B cell (primary cell): ENCODE measurements around the gene RPH3AL. TPM values are rescaled to one million over a fixed set of nuclear protein-coding genes. Genes with fewer than 3 reads are reported as not detected.

Experiments used
- ATAC-seq: fragments of 200-7000 bp; cut with Tn5 transposase; one replicate; pipeline ENCODE4 v1.10.0; 2021; ENCODE audit warnings: low read depth, mild to moderate bottlenecking, moderate number of reproducible peaks, moderate library complexity
- CTCF ChIA-PET: fragments of 350-600 bp; sonication (Branson Sonifier 250); formaldehyde crosslinking; loops from one replicate; lab custom pipeline; 2021; ENCODE audit warnings: antibody characterized with exemption, inconsistent platforms; lab: Charles Lee
- POLR2A ChIA-PET: fragments of 350-600 bp; sonication (Branson Sonifier 250); formaldehyde crosslinking; loops from one replicate; lab custom pipeline; 2021; ENCODE audit warnings: antibody characterized with exemption; lab: Charles Lee
- DNase-seq: peaks from one replicate; pipeline ENCODE4 v3.0.0; 2013
- H2AFZ ChIP-seq: 2 replicates; pipeline ENCODE4 v1.6.1; 2012; ENCODE audit warnings: mild to moderate bottlenecking, low read depth, low read length; ENCODE audit not compliant: insufficient read depth, poor library complexity, severe bottlenecking
- H3K27ac ChIP-seq, 2 donors: 1 replicate in 1 of 2; 2 replicates in 1 of 2; pipeline ENCODE4 v1.5.1; 2012 to 2013; ENCODE audit warnings: low read length in 2 of 2, mild to moderate bottlenecking in 2 of 2, moderate library complexity in 1 of 2
- H3K27me3 ChIP-seq, 4 experiments: fragments of 200-600 bp in 1 of 4; sonication (generic) in 1 of 4; replicated peaks in 1 of 4; 1 replicate in 2 of 4; 2 replicates in 2 of 4; pipeline versions ENCODE4 v1.6.1 to v1.7.0; 2013 to 2016; ENCODE audit warnings: low read length in 3 of 4, mild to moderate bottlenecking in 2 of 4, mixed read lengths in 1 of 4, moderate library complexity in 1 of 4; ENCODE audit not compliant: insufficient read depth in 4 of 4, control insufficient read depth in 3 of 4; ENCODE audit errors: control extremely low read depth in 1 of 4
- H3K36me3 ChIP-seq, 2 experiments: replicated peaks in 1 of 2; 1 replicate in 1 of 2; 2 replicates in 1 of 2; pipeline versions ENCODE4 v1.6.1 to v1.7.1; 2013; ENCODE audit warnings: low read length in 1 of 2; ENCODE audit not compliant: insufficient read depth in 2 of 2, control insufficient read depth in 1 of 2; ENCODE audit errors: control extremely low read depth in 1 of 2, extremely low read depth in 1 of 2
- H3K4me1 ChIP-seq, 2 donors: fragments of 200-600 bp in 1 of 2; sonication (generic) in 1 of 2; 1 replicate in 1 of 2; 2 replicates in 1 of 2; pipeline versions ENCODE4 v1.5.1 to v1.6.1; 2013 to 2017; ENCODE audit warnings: low read length in 2 of 2; ENCODE audit not compliant: control insufficient read depth in 2 of 2, insufficient read depth in 2 of 2
- H3K4me2 ChIP-seq: replicated peaks from 2 replicates; pipeline ENCODE3; 2012; ENCODE audit warnings: mild to moderate bottlenecking, low read depth, low read length; ENCODE audit not compliant: poor library complexity, severe bottlenecking
- H3K4me3 ChIP-seq, 5 experiments: fragments of 200-600 bp in 1 of 5; sonication (generic) in 1 of 5; 1 replicate in 3 of 5; 2 replicates in 2 of 5; pipeline versions ENCODE4 v1.5.1 to v1.7.0; 2011 to 2016; ENCODE audit warnings: low read length in 4 of 5, mild to moderate bottlenecking in 4 of 5, low read depth in 2 of 5, control low read depth in 1 of 5, moderate library complexity in 1 of 5; ENCODE audit not compliant: insufficient read depth in 1 of 5; ENCODE audit errors: control extremely low read depth in 1 of 5, extremely low read depth in 1 of 5
- H3K79me2 ChIP-seq: fragments of 200-600 bp; sonication (generic); one replicate; pipeline ENCODE4 v1.6.0; 2016; ENCODE audit warnings: low read length; ENCODE audit not compliant: control insufficient read depth, insufficient read depth
- H3K9ac ChIP-seq: fragments of 200-600 bp; sonication (generic); 2 replicates; pipeline ENCODE4 v1.6.1; 2017; ENCODE audit warnings: mild to moderate bottlenecking, low read length, moderate library complexity
- H3K9me3 ChIP-seq, 3 donors: one replicate each; pipeline versions ENCODE4 v1.6.1 to v1.7.1; 2013; ENCODE audit warnings: low read length in 2 of 3; ENCODE audit not compliant: control insufficient read depth in 2 of 3, insufficient read depth in 1 of 3; ENCODE audit errors: control extremely low read depth in 1 of 3
- H4K20me1 ChIP-seq: 2 replicates; pipeline ENCODE4 v1.6.0; 2012; ENCODE audit warnings: mild to moderate bottlenecking, low read length; ENCODE audit not compliant: insufficient read depth, control insufficient read depth, poor library complexity, severe bottlenecking
- H3K27ac Mint-ChIP-seq: one replicate; pipeline ENCODE4 v1.8.0; 2021; ENCODE audit warnings: mixed read lengths
- H3K27me3 Mint-ChIP-seq: one replicate; pipeline ENCODE4 v1.8.0; 2021; ENCODE audit warnings: mixed read lengths
- H3K4me1 Mint-ChIP-seq: one replicate; pipeline ENCODE4 v1.8.0; 2021; ENCODE audit warnings: mixed read lengths
- H3K4me3 Mint-ChIP-seq: one replicate; pipeline ENCODE4 v1.8.0; 2021; ENCODE audit warnings: mixed read lengths
- H3K9me3 Mint-ChIP-seq: one replicate; pipeline ENCODE4 v1.8.0; 2022; ENCODE audit warnings: mixed read lengths; ENCODE audit not compliant: insufficient read depth
- EZH2 ChIP-seq: IDR thresholded peaks from 2 replicates; pipeline ENCODE4 v1.6.1; 2012; ENCODE audit warnings: borderline replicate concordance, low read depth, mild to moderate bottlenecking, moderate library complexity, low read length; ENCODE audit not compliant: insufficient read depth, poor library complexity, severe bottlenecking
- WGBS: methylation state at CpG from one replicate; pipeline ENCODE4 v1.1.5; 2013; ENCODE audit warnings: missing lambda C conversion rate; ENCODE audit not compliant: insufficient coverage; 5-methylcytosine and 5-hydroxymethylcytosine counted together
- intact Hi-C: fragments of 100-400 bp; cut with micrococcal nuclease; formaldehyde crosslinking; loops from one replicate; pipeline ENCODE4 v1.10.0; 2022
- polyA plus RNA-seq: library from polyadenylated mRNA; depleted of rRNA; stranded (reverse); fragments of >200 nt; gene quantifications from 2 replicates; pipeline ENCODE4 v1.2.3, GENCODE V29; 2012
- total RNA-seq, 2 donors: library from RNA; stranded (reverse); fragments of 120-200 nt in 1 of 2; gene quantifications; 1 replicate in 1 of 2; 2 replicates in 1 of 2; pipeline versions ENCODE4 v1.2.3 to v1.2.4, GENCODE V29; 2013 to 2022
- TF ChIP-seq, protein P1 (sequence below): fragments of 200-600 bp; IDR thresholded peaks from one replicate; pipeline ENCODE4 v1.8.0; 2022; ENCODE audit warnings: antibody characterized with exemption, mild to moderate bottlenecking

RPH3AL gene
- total and polyA plus RNA-seq, 2 donors (not counting 1 experiment from before 2014, with no cell fraction given) = 10.8 to 13.3 TPM

DNA sequence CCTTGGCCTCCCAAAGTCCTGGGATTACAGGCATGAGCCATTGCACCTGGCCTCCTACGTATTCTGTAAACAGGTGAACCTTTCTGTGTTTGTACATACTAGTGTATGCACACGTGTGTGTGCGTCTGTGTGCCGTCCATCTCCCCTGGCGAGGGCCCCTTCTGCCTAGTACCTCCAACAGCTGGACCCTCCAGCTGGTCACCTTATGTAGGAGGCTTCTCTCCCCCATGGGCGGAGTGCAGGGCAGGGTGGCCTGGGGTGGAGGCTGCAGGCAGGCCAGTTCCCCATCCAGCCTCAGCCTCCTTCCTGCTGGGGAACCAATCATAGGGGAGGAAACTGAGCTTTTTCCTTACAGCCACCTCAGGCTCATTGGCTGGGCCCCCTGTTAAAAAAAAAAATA lies 146.8 kb downstream of the RPH3AL start:
- Histone ChIP-seq H3K27ac (no peak overlapping the region), H4K20me1 (no peaks in the 10 kb centered on the region), H3K27me3 (peaks cover 0 to 4% (median 0%) of the 10 kb centered on the region in 4 experiments), H3K4me3 (no peak overlapping the region), H3K4me2 (no peak overlapping the region), H2AFZ (no peak overlapping the region), H3K9ac (no peak overlapping the region), H3K4me1 (no peaks in the 10 kb centered on the region), H3K36me3 (no peaks in the 10 kb centered on the region), H3K9me3 (peaks cover 0 to 26% (median 0%) of the 10 kb centered on the region in 3 donors), H3K79me2 (no peaks in the 10 kb centered on the region)
- intact Hi-C loops = no loop called here
- Mint-ChIP-seq H3K4me3 (no peak overlapping the region), H3K27me3 (peaks cover 4% of the 10 kb centered on the region), H3K27ac (no peak overlapping the region), H3K4me1 (no peaks in the 10 kb centered on the region), H3K9me3 (peaks cover 7% of the 10 kb centered on the region)
- no peak for TF ChIP-seq EZH2
- TF ChIP-seq, protein P1, sequence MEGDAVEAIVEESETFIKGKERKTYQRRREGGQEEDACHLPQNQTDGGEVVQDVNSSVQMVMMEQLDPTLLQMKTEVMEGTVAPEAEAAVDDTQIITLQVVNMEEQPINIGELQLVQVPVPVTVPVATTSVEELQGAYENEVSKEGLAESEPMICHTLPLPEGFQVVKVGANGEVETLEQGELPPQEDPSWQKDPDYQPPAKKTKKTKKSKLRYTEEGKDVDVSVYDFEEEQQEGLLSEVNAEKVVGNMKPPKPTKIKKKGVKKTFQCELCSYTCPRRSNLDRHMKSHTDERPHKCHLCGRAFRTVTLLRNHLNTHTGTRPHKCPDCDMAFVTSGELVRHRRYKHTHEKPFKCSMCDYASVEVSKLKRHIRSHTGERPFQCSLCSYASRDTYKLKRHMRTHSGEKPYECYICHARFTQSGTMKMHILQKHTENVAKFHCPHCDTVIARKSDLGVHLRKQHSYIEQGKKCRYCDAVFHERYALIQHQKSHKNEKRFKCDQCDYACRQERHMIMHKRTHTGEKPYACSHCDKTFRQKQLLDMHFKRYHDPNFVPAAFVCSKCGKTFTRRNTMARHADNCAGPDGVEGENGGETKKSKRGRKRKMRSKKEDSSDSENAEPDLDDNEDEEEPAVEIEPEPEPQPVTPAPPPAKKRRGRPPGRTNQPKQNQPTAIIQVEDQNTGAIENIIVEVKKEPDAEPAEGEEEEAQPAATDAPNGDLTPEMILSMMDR = no peak
- ATAC-seq (no peak), DNase-seq (no peak)
- CTCF ChIA-PET = no interaction called here
- 95% methylated on average over 4 of the region's 6 CpGs for WGBS
- POLR2A ChIA-PET = no interaction called here

DNA sequence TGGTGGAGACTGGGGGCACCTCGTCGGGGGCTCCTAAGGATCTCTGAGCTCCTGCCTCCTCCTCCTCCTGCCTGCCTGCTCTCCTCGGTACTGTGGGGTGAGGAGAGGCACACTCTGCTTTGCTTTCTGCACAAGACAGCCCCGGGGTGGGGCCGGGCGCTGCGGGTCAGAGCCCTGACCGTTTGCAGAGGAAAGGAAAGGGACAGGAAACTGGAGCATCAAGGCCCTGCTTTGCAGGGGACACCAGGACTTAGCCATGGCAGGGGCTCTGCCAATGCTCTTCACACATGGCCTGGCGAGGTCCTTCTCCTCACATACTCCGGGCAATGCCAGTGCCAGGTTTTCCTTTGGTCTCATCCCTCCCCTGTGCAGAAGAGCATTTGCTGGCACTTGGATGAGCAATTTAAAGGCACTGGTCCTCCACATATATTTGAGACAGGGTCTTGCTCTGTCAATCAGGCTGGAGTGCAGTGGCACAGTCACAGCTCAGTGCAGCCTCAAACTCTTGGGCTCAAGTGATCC lies 147.4 kb downstream of the RPH3AL start:
- Histone ChIP-seq H3K9me3 (peaks cover 0 to 26% (median 0%) of the 10 kb centered on the region in 3 donors), H3K4me1 (no peaks in the 10 kb centered on the region), H3K4me2 (no peak overlapping the region), H3K36me3 (no peaks in the 10 kb centered on the region), H3K27ac (no peak overlapping the region), H2AFZ (no peak overlapping the region), H3K27me3 (peaks cover 0 to 4% (median 0%) of the 10 kb centered on the region in 4 experiments), H3K9ac (no peak overlapping the region), H3K79me2 (no peaks in the 10 kb centered on the region), H4K20me1 (no peaks in the 10 kb centered on the region), H3K4me3 (no peak overlapping the region)
- H3K27ac Mint-ChIP-seq = no peak overlapping the region
- no peak overlapping the region for H3K4me3 Mint-ChIP-seq
- intact Hi-C loops = no loop called here
- POLR2A ChIA-PET = no interaction called here
- no peaks in the 10 kb centered on the region for H3K4me1 Mint-ChIP-seq
- peaks cover 5% of the 10 kb centered on the region for H3K27me3 Mint-ChIP-seq
- peaks cover 7% of the 10 kb centered on the region for H3K9me3 Mint-ChIP-seq
- DNase-seq (no peak), ATAC-seq (no peak)
- CTCF ChIA-PET = no interaction called here
- 72% methylated on average over 7 of the region's 10 CpGs for WGBS
- TF ChIP-seq, protein P1 = no peak
- no peak for TF ChIP-seq EZH2
